ENCODE data around the gene EVX2.

EVX2 gene

GRCh38 chr2:176083796-176084261 is at the start of gene EVX2:
EVX2 (minus strand) TSS chr2:176083962; CDS start chr2:176083776, 186 bp downstream.
- no peak for DNase-seq (ENCODE audit: low read depth, low spot score)

- no peak for DNase-seq (ENCODE audit: low read depth, low spot score)
Measured at GRCh38 chr2:176133389-176133788, 49.6 kb upstream of the EVX2 start.

GRCh38 chr2:176132205-176133171 is 48.7 kb upstream of the EVX2 start:
- DNase-seq (ENCODE audit: low read depth, low spot score), result peak; percentile 23

DNA sequence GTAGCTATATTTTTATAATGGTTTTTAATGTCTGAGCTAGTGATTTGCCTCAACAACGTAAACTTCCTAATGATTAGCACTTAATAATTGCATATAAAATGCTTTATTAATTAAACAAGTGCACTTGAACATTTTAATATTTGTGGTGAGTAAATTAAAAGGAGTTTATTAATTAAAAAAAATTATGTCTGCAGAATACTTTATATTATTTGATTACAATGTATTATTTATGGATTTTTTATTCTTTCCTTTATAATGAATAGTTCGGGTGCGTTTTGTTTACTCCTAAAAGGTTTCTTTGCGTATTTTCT is 48.0 kb upstream of the EVX2 start:
- no peak for DNase-seq (ENCODE audit: low read depth, low spot score)

GRCh38 chr2:176130957-176131847 is 47.4 kb upstream of the EVX2 start:
- no peak for DNase-seq (ENCODE audit: low read depth, low spot score)

GRCh38 chr2:176130147-176130956 is 46.6 kb upstream of the EVX2 start:
- peak; percentile 39 for DNase-seq (ENCODE audit: low read depth, low spot score)

DNA sequence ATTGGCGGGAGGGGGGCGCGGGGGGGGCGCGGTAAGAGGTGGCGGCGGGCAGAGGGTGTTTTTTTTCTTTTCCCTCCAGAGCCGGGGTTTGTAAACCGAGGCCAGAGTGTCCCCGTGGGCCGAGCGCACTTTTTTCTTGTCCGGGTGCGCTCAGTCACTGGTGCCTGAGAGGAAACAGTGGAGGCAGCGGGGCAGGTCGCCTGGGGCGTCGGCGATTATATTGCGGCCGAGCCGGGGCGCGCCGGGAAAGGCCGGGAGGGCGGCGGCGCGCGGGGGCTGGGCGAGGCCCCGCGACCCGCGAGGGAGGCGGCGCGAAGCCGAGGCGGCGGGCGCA is 46.0 kb upstream of the EVX2 start:
- DNase-seq (ENCODE audit: low read depth, low spot score), result no peak

DNA sequence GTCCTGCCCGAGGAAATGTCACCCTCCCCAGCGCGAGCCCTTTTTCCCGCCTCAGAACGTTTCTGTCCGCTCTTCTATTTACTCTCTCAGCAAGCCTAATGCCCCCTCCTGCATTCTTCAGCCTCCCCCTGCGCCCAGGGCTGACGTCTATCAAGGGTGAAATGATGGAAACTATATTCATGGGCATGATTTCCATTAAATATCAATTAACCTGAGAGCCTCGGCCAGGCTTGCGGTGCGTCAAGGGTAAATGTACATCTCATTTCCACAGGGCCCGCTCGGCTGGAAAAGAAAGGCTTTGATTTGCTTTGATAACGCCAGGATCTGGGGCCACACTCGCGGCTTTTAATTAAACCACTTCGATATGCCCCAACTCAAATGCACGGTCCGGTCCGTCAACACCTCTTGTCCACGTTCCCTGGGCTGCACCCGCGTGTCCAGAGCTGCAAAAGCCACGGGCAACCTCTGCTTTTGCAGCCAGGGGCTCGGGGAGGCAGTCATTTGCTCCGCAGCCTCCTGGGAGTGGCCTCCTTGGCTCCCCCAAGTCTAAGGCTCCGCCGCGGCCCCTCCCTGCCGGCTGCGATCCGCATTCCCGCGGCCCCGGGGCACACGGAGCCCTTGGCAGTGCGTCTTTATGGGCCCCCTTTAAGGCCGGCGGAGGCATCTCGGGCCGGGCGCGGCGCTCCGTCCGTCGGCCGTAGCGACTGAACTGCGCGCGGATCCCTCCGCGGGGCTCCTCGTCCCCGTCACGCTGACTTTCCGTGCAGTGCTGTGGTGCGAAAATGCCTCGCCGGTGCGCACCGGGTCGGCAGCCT is 45.4 kb upstream of the EVX2 start, which contains the start of gene HOXD8:
Gene HOXD8, plus strand, starts transcription at position 724 of the 815 bp plus-strand sequence. CDS start 662 bp downstream, outside the sequence.
- peak; percentile 38 for DNase-seq (ENCODE audit: low read depth, low spot score)

DNA sequence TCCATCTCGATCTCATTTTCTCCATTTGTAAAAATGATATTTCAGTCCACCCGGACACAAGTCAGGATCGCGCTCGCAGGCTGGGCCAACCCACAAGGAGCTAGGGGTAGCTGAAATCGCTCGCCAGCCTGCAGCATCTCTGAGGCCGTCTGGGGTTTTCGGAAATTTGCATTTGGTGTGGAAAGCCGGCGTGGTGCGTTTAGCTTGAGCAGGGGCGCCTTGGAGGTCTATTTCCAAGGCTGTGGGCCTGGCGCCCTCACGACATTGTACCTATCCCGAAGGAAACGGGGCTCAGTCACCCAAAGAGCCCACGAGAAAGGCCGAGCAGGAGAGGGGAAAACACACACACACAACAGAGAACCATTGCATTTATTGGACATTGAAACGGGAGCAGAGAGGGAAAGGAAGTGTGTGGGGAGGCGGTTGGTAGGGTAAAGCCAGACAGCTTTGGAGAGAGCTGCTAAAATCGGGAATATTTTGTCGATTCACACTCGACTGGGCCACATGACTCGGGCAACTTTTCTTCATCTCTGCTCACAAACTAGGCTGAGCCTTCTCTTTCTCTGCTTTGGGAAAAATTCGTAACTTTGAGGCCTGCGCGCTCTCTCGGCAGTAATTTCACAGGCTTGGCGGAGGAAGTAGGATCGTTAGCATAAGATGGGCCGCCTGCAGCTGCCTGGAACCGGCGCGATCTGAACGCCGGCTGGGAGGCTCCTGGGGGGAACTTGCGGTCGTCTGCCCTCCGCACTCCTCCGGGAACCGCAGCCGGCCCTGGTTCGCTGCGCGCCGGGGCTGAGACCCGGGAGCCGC is 44.6 kb upstream of the EVX2 start:
- DNase-seq (ENCODE audit: low read depth, low spot score), result no peak

- no peak for DNase-seq (ENCODE audit: low read depth, low spot score)
Measured at GRCh38 chr2:176127774-176128072, 44.0 kb upstream of the EVX2 start.

DNA sequence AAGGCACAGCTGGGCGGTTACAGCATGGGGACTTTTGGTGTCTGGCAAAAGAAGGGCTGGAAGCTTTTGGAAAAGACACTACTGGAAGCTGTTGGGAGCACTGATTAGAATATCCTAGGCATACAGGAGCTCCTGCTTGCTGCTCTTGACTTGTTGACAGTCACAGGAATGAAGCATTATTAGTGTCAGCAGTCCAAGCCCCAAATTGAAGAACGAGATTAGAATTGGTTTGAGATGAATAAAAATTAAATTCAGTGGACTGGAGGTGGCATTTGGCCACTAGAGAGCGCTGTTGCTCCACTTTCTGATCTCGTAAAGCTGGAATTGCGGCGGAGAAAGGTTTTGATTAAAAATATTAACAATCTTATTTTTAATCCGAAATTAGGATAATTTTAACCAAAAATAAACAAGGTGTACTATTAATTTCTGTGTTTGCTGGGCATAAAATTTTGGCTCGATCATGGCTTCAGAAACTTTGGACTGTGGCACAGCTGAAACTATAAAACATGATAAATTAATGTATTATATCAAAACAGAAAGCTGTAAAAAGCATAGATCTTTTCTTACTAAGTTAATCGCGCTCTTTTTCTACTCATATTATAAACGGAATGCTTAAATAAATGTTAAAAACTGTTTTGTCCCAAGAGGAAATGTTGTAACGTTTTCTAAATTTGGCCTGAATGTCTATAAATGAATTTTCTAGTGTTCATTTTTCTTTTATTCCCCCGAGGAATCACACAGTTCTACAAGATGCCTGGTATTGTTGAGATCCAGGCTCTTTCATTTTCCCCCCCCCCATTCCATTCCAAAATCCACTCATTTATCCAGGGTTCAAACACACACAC is 43.4 kb upstream of the EVX2 start:
- peak; percentile 75 for DNase-seq (ENCODE audit: low read depth, low spot score)

- DNase-seq (ENCODE audit: low read depth, low spot score), result no peak
Measured at GRCh38 chr2:176125772-176126054, 42.0 kb upstream of the EVX2 start.

- DNase-seq (ENCODE audit: low read depth, low spot score), result no peak
Measured at GRCh38 chr2:176124947-176125771, 41.4 kb upstream of the EVX2 start.

DNA sequence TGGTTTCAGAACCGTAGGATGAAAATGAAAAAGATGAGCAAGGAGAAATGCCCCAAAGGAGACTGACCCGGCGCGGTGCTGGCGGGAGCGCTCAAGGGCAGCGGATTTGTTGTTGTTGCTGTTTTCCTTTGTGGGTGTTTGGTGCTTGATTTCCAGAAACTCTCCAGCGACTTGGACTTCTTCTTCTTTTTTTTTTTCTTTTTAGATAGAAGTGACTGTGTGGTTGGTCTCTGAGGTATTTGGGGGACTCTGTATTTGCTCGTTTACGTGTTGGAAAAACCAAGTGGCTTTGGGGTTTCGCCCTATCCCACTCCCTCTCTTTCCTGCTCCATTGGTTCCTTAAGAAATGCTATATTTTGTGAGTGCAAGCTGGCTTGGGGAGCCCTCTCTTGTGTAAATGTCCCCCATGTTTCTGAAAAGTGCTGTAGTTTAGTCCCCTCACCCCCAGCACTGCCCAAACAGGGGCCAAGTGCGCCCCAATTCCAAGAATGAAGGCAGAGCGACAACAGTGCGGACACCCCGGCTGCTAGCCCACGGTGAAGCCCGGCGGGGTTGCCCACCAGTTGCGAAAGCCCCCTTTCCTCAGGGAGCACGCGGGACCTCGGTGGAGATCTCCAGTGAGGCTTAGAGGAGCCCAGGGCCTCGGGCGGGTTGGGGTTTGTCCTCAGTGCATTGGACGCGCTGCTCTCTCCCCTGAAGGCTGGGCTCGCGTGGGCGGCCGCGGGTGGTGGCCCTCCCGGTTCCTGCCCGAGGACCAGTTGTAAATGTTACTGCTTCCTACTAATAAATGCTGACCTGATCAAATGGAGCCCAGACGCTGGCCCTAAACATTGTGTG is 40.6 kb upstream of the EVX2 start:
- DNase-seq (ENCODE audit: low read depth, low spot score), result no peak

DNA sequence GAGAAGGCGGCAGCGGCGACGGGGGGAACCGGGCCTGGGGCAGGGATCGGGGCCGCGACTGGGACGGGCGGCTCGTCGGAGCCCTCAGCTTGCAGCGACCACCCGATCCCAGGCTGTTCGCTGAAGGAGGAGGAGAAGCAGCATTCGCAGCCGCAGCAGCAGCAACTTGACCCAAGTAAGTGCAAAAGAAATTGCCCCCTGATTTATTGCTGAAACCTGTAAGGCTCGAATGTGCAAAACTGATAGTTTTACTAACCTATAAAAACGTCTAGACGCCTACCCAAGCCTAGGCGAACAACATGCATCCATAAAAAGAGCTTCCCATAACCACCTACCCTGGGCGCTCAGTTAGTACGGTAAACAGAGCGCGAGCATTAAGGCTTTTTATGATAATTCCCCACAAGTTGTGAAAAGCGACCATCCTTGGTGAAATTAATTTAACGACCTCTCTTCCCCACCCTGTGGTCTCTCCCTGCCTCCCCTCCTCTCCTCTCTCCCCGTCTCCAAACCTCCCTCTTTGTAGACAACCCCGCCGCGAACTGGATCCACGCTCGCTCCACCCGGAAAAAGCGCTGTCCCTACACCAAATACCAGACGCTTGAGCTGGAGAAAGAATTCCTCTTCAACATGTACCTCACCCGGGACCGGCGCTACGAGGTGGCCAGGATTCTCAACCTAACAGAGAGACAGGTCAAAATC is 39.8 kb upstream of the EVX2 start:
- no peak for DNase-seq (ENCODE audit: low read depth, low spot score)

DNA sequence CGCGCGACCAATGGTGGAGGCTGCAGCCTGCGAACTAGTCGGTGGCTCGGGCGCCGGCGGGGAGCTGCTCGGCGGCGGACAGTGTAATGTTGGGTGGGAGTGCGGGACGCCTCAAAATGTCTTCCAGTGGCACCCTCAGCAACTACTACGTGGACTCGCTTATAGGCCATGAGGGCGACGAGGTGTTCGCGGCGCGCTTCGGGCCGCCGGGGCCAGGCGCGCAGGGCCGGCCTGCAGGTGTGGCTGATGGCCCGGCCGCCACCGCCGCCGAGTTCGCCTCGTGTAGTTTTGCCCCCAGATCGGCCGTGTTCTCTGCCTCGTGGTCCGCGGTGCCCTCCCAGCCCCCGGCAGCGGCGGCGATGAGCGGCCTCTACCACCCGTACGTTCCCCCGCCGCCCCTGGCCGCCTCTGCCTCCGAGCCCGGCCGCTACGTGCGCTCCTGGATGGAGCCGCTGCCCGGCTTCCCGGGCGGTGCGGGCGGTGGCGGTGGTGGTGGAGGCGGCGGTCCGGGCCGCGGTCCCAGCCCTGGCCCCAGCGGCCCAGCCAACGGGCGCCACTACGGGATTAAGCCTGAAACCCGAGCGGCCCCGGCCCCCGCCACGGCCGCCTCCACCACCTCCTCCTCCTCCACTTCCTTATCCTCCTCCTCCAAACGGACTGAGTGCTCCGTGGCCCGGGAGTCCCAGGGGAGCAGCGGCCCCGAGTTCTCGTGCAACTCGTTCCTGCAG is 39.1 kb upstream of the EVX2 start, which contains the start of gene HOXD9:
Gene HOXD9, plus strand, starts transcription at position 37 of the 728 bp plus-strand sequence. Its CDS starts 50 bp downstream, at position 87.
- DNase-seq (ENCODE audit: low read depth, low spot score), result peak; percentile 32
